ENCODE measurements around the gene ZIC2. TPM values are rescaled to one million over a fixed set of nuclear protein-coding genes. Genes with fewer than 3 reads are reported as not detected.

The ZIC2 gene
- total RNA-seq, 1 experiment from 2014 or later = 305 TPM

GRCh38 chr13:99972190-99972731 is 9.3 kb upstream of the ZIC2 start:
- H3K27ac ChIP-seq (ENCODE audit: low read depth, low read length, poor library complexity, severe bottlenecking) = peak overlapping the region; percentile 89
- no peaks in the 10 kb centered on the region for H3K27me3 ChIP-seq (replicated peaks; ENCODE audit: insufficient read depth, low read depth, low read length, poor library complexity)
- peak overlapping the region; percentile 91 for H3K4me3 ChIP-seq (ENCODE audit: low read depth, low read length, poor library complexity, severe bottlenecking)
- ChIA-PET POLR2A (ENCODE audit: low non-redundant PET) (interaction anchor here (1.0 to 1.1 kb wide), 2 partner anchors 8 to 9 kb away, joined by 3 to 8 read pairs; partner anchors contain the start of gene ZIC2), CTCF (interaction anchor here (1.0 kb wide), 1 partner anchor 9 kb away, joined by 3 read pairs; the partner anchor contains the start of gene ZIC2)
- TF ChIP-seq CTCF (conservative IDR thresholded peaks at IDR 0.05; ENCODE audit: low read depth, low read length) = no peak
- TF ChIP-seq EZH2 (IDR thresholded peaks at IDR 0.05; ENCODE audit: borderline replicate concordance, low read depth, low read length, poor library complexity, severe bottlenecking) = no peak
- no peak for DNase-seq (ENCODE audit: low spot score)
- H3K9me3 ChIP-seq (ENCODE audit: low read depth, low read length, poor library complexity, severe bottlenecking) = no peaks in the 10 kb centered on the region
- intact Hi-C loops (cut with micrococcal nuclease; ENCODE audit: unreplicated experiment) = no loop called here
- TSS peak; percentile 56 for BruUV-seq (replicated peaks)
- peaks cover 10% of the 10 kb centered on the region for H3K4me1 ChIP-seq (ENCODE audit: insufficient read depth, low read length, poor library complexity, severe bottlenecking)
- H3K36me3 ChIP-seq (ENCODE audit: insufficient read depth, low read length, poor library complexity, severe bottlenecking) = peaks cover 15% of the 10 kb centered on the region

- BruUV-seq (replicated peaks) = no TSS peak
- H3K27ac ChIP-seq (ENCODE audit: low read depth, low read length, poor library complexity, severe bottlenecking) = no peak overlapping the region
- ChIA-PET CTCF (no interaction called here), POLR2A (ENCODE audit: low non-redundant PET) (no interaction called here)
- no peaks in the 10 kb centered on the region for H3K27me3 ChIP-seq (replicated peaks; ENCODE audit: insufficient read depth, low read depth, low read length, poor library complexity)
- peaks cover 14% of the 10 kb centered on the region for H3K36me3 ChIP-seq (ENCODE audit: insufficient read depth, low read length, poor library complexity, severe bottlenecking)
- DNase-seq (ENCODE audit: low spot score) = no peak
- no peaks in the 10 kb centered on the region for H3K9me3 ChIP-seq (ENCODE audit: low read depth, low read length, poor library complexity, severe bottlenecking)
- intact Hi-C loops (cut with micrococcal nuclease; ENCODE audit: unreplicated experiment) = no loop called here
- TF ChIP-seq CTCF (conservative IDR thresholded peaks at IDR 0.05; ENCODE audit: low read depth, low read length) (no peak), EZH2 (IDR thresholded peaks at IDR 0.05; ENCODE audit: borderline replicate concordance, low read depth, low read length, poor library complexity, severe bottlenecking) (no peak)
- no peak overlapping the region for H3K4me3 ChIP-seq (ENCODE audit: low read depth, low read length, poor library complexity, severe bottlenecking)
- H3K4me1 ChIP-seq (ENCODE audit: insufficient read depth, low read length, poor library complexity, severe bottlenecking) = peaks cover 10% of the 10 kb centered on the region
These were observed 8.3 kb upstream of the ZIC2 start for GRCh38 chr13:99973163-99973807.

- Histone ChIP-seq H3K27ac (ENCODE audit: low read depth, low read length, poor library complexity, severe bottlenecking) (no peak overlapping the region), H3K4me3 (ENCODE audit: low read depth, low read length, poor library complexity, severe bottlenecking) (no peak overlapping the region), H3K36me3 (ENCODE audit: insufficient read depth, low read length, poor library complexity, severe bottlenecking) (peaks cover 9% of the 10 kb centered on the region), H3K27me3 (replicated peaks; ENCODE audit: insufficient read depth, low read depth, low read length, poor library complexity) (no peaks in the 10 kb centered on the region), H3K9me3 (ENCODE audit: low read depth, low read length, poor library complexity, severe bottlenecking) (no peaks in the 10 kb centered on the region), H3K4me1 (ENCODE audit: insufficient read depth, low read length, poor library complexity, severe bottlenecking) (peaks cover 11% of the 10 kb centered on the region)
- ChIA-PET CTCF (no interaction called here), POLR2A (ENCODE audit: low non-redundant PET) (no interaction called here)
- no TSS peak for BruUV-seq (replicated peaks)
- intact Hi-C loops (cut with micrococcal nuclease; ENCODE audit: unreplicated experiment) = no loop called here
- no peak for DNase-seq (ENCODE audit: low spot score)
- TF ChIP-seq CTCF (conservative IDR thresholded peaks at IDR 0.05; ENCODE audit: low read depth, low read length) = no peak
- TF ChIP-seq EZH2 (IDR thresholded peaks at IDR 0.05; ENCODE audit: borderline replicate concordance, low read depth, low read length, poor library complexity, severe bottlenecking) = no peak
These were observed 7.8 kb upstream of the ZIC2 start for GRCh38 chr13:99973808-99974185.

Data from A673 (cell line).